Natural killer cell (primary cell): ENCODE data around the gene AOC1. TPM values are rescaled to one million over a fixed set of nuclear protein-coding genes. Genes with fewer than 3 reads are reported as not detected.

ENCODE experiments used
- ATAC-seq, 3 donors: fragments of 150-1000 bp in 2 of 3; fragments of 200-7000 bp in 1 of 3; cut with Tn5 transposase; 1 replicate in 1 of 3; 2 replicates in 2 of 3; pipeline ENCODE4 v1.10.0; 2021; ENCODE audit warnings: mild to moderate bottlenecking in 2 of 3, moderate library complexity in 2 of 3
- DNase-seq, 2 donors: peaks; one replicate each; pipeline versions ENCODE4 v3.0.0 to v3.0.0-alpha.2; 2013 to 2021; ENCODE audit warnings: mixed read lengths in 1 of 2
- H3K27ac ChIP-seq: one replicate; pipeline ENCODE4 v1.5.1; 2013; ENCODE audit warnings: mild to moderate bottlenecking, low read length
- H3K27me3 ChIP-seq: one replicate; pipeline ENCODE4 v1.6.1; 2013; ENCODE audit warnings: low read length; ENCODE audit not compliant: control insufficient read depth, insufficient read depth
- H3K36me3 ChIP-seq: one replicate; pipeline ENCODE4 v1.6.1; 2013; ENCODE audit warnings: low read length; ENCODE audit not compliant: control insufficient read depth, insufficient read depth
- H3K4me1 ChIP-seq: one replicate; pipeline ENCODE4 v1.6.1; 2013; ENCODE audit warnings: low read length; ENCODE audit not compliant: control insufficient read depth, insufficient read depth
- H3K4me3 ChIP-seq: one replicate; pipeline ENCODE4 v1.5.1; 2013; ENCODE audit warnings: low read length
- H3K9me3 ChIP-seq: one replicate; pipeline ENCODE4 v1.6.1; 2013; ENCODE audit warnings: low read length; ENCODE audit not compliant: control insufficient read depth, insufficient read depth
- H3K27ac Mint-ChIP-seq, 2 donors: one replicate each; pipeline ENCODE4 v1.8.0; 2022; ENCODE audit warnings: mild to moderate bottlenecking in 2 of 2, mixed read lengths in 2 of 2, moderate library complexity in 1 of 2
- H3K27me3 Mint-ChIP-seq, 2 donors: one replicate each; pipeline ENCODE4 v1.8.0; 2022; ENCODE audit warnings: low read depth in 2 of 2, mixed read lengths in 2 of 2
- H3K36me3 Mint-ChIP-seq: one replicate; pipeline ENCODE4 v1.8.0; 2022; ENCODE audit warnings: mixed read lengths
- H3K4me1 Mint-ChIP-seq, 2 donors: one replicate each; pipeline ENCODE4 v1.8.0; 2022; ENCODE audit warnings: mixed read lengths in 2 of 2
- H3K4me3 Mint-ChIP-seq: one replicate; pipeline ENCODE4 v1.8.0; 2022; ENCODE audit warnings: mild to moderate bottlenecking, moderate library complexity, mixed read lengths
- H3K9me3 Mint-ChIP-seq, 2 donors: one replicate each; pipeline ENCODE4 v1.8.0; 2022; ENCODE audit warnings: mixed read lengths in 2 of 2
- CTCF ChIP-seq: fragments of 200-600 bp; IDR thresholded peaks from one replicate; pipeline ENCODE4 v1.8.0; 2022; ENCODE audit warnings: antibody characterized with exemption
- WGBS: methylation state at CpG from one replicate; pipeline ENCODE4 v1.1.7; 2013; ENCODE audit warnings: missing lambda C conversion rate; ENCODE audit not compliant: insufficient coverage; 5-methylcytosine and 5-hydroxymethylcytosine counted together
- intact Hi-C: fragments of 100-400 bp; cut with micrococcal nuclease; formaldehyde crosslinking; loops from one replicate; pipeline ENCODE4 v1.14.2; 2022
- total RNA-seq, 4 donors: library from RNA; stranded (reverse); fragments of 120-200 nt in 1 of 4; gene quantifications; one replicate each; pipeline versions ENCODE4 v1.2.3 to v1.2.4, GENCODE V29; 2013 to 2022

The AOC1 gene
- not detected for total RNA-seq
- total RNA-seq (2013), result not detected

GRCh38 chr7:150852371-150852905 is at the start of gene AOC1:
Gene AOC1 (plus strand): TSS chr7:150852517. CDS start chr7:150856471, 3,954 bp downstream.
- Mint-ChIP-seq H3K36me3 (no peaks in the 10 kb centered on the region), H3K4me3 (peak within 1 kb of the TSS; percentile 15), H3K27me3 (peaks cover 24 to 30% of the 10 kb centered on the region in 2 donors), H3K4me1 (peaks cover 0 to 10% of the 10 kb centered on the region in 2 donors), H3K27ac (no peak within 1 kb of the TSS), H3K9me3 (no peaks in the 10 kb centered on the region)
- TF ChIP-seq CTCF, result no peak
- WGBS, result 31% methylated on average over 8 of the region's 8 CpGs
- Histone ChIP-seq H3K27me3 (peaks cover 4% of the 10 kb centered on the region), H3K36me3 (no peaks in the 10 kb centered on the region), H3K4me1 (no peaks in the 10 kb centered on the region), H3K27ac (no peak within 1 kb of the TSS), H3K4me3 (no peak within 1 kb of the TSS), H3K9me3 (no peaks in the 10 kb centered on the region)
- intact Hi-C loops, result no loop called here
- DNase-seq, result no peak
- no peak for ATAC-seq

DNA sequence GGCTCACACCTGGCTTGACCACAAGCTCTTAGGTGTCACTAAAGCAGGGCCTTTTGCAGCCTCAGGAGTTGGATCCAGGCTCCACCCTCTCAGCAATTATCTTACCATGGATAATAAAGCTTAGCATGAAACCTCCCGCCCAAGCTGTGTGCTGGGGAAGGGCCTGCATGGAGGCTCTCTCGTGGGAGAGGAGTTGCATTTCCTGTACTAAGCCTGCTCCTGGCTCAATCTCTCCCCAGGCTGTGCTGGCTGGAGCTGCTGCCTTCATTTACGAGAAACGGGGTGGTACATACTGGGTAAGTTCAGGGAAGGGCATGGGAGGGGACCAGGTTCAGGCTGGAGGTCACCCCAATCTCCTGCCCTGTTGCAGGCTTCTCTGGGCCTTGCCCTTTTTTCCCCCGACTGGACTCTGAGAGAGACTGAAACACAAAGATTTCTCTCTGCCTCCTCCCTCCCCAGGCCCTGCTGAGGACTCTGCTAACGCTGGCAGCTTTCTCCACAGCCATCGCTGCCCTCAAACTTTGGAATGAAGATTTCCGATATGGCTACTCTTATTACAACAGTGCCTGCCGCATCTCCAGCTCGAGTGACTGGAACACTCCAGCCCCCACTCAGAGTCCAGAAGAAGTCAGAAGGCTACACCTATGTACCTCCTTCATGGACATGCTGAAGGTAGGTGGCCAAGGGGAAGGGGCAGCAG is 49.0 kb upstream of the AOC1 start:
- H3K27me3 Mint-ChIP-seq, result peaks cover 47 to 55% of the 10 kb centered on the region in 2 donors
- intact Hi-C loops, result no loop called here
- Histone ChIP-seq H3K27me3 (peaks cover 23% of the 10 kb centered on the region), H3K9me3 (peaks cover 12% of the 10 kb centered on the region), H3K36me3 (no peaks in the 10 kb centered on the region), H3K4me3 (no peak overlapping the region), H3K27ac (no peak overlapping the region), H3K4me1 (peaks cover 15% of the 10 kb centered on the region)
- no peak overlapping the region for H3K27ac Mint-ChIP-seq
- 88% methylated on average over 10 of the region's 10 CpGs for WGBS
- peaks cover 0 to 3% of the 10 kb centered on the region in 2 donors for H3K9me3 Mint-ChIP-seq
- ATAC-seq (no peak), DNase-seq (no peak)
- H3K36me3 Mint-ChIP-seq, result peaks cover 12% of the 10 kb centered on the region
- peaks cover 9 to 14% of the 10 kb centered on the region in 2 donors for H3K4me1 Mint-ChIP-seq
- TF ChIP-seq CTCF, result no peak
- no peak overlapping the region for H3K4me3 Mint-ChIP-seq

GRCh38 chr7:150804802-150805201 is 47.5 kb upstream of the AOC1 start:
- no peak for TF ChIP-seq CTCF
- H3K4me1 Mint-ChIP-seq, result peaks cover 9 to 14% of the 10 kb centered on the region in 2 donors
- H3K27ac ChIP-seq, result no peak overlapping the region
- no peak overlapping the region for H3K4me3 ChIP-seq
- H3K4me1 ChIP-seq, result peaks cover 13% of the 10 kb centered on the region
- no peak overlapping the region for H3K27ac Mint-ChIP-seq
- H3K36me3 ChIP-seq, result no peaks in the 10 kb centered on the region
- intact Hi-C loops, result no loop called here
- peaks cover 12% of the 10 kb centered on the region for H3K36me3 Mint-ChIP-seq
- H3K27me3 Mint-ChIP-seq, result peaks cover 45 to 55% of the 10 kb centered on the region in 2 donors
- peaks cover 12% of the 10 kb centered on the region for H3K9me3 ChIP-seq
- H3K9me3 Mint-ChIP-seq, result peaks cover 0 to 3% of the 10 kb centered on the region in 2 donors
- whole genome bisulfite sequencing, result 91% methylated on average over 4 of the region's 5 CpGs
- peaks cover 19% of the 10 kb centered on the region for H3K27me3 ChIP-seq
- DNase-seq, result no peak
- no peak overlapping the region for H3K4me3 Mint-ChIP-seq
- ATAC-seq, result no peak
